Choroid plexus epithelial cell (primary cell): ENCODE data around the gene INSR.

ENCODE experiments used
- DNase-seq: peaks from one replicate; pipeline ENCODE4 v3.0.0-alpha.2; 2010; ENCODE audit warnings: low read depth
- H3K4me3 ChIP-seq: 2 replicates; pipeline ENCODE4 v1.5.1; 2011; ENCODE audit warnings: low read depth, mild to moderate bottlenecking, control low read depth, low read length, moderate library complexity
- TF ChIP-seq, protein P1 (sequence below): conservative IDR thresholded peaks from 2 replicates; pipeline ENCODE4 v1.5.1; 2011; ENCODE audit warnings: low read depth, mild to moderate bottlenecking, control low read depth, inconsistent platforms, low read length, moderate library complexity

Gene INSR

DNA sequence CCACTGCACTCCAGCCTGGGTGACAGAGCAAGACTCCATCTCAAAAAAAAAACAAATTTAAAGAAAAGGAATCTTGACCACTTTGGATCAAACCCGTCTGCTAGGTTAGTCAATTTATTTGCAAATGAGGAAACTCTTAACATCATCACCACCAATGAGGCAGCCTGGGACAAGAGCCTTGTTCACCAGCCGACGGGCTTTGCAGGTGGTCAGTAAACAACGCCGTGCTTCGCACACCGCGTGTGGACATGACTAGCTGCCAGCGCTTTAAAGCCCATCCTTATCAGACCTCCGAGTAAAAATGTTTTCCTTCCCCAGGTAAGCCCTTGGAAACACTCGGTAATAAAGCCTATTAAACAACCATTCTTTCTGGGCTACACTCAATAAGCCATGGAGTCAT, 41.9 kb downstream of the INSR start:
- TF ChIP-seq, protein P1, sequence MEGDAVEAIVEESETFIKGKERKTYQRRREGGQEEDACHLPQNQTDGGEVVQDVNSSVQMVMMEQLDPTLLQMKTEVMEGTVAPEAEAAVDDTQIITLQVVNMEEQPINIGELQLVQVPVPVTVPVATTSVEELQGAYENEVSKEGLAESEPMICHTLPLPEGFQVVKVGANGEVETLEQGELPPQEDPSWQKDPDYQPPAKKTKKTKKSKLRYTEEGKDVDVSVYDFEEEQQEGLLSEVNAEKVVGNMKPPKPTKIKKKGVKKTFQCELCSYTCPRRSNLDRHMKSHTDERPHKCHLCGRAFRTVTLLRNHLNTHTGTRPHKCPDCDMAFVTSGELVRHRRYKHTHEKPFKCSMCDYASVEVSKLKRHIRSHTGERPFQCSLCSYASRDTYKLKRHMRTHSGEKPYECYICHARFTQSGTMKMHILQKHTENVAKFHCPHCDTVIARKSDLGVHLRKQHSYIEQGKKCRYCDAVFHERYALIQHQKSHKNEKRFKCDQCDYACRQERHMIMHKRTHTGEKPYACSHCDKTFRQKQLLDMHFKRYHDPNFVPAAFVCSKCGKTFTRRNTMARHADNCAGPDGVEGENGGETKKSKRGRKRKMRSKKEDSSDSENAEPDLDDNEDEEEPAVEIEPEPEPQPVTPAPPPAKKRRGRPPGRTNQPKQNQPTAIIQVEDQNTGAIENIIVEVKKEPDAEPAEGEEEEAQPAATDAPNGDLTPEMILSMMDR, result no peak
- no peak for DNase-seq
- H3K4me3 ChIP-seq, result no peak overlapping the region

DNA sequence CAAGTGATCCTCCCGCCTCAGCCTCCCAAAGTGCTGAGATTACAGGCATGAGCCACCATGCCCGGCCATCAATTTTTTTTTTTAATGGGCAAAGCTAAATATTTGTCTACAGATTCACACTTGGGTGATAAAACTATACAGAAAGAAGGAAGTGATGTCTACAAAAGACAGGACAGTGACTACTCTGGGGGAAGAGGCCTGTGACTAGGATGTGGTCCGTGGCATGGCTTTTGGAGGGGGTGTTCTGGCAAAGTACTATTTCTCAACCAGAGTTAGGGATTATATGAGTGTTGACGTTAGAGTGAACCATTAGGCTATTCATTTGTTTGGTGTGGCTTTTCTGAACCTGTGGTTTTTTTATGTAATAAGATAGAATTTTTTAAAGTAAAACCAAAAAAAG, 42.7 kb downstream of the INSR start:
- TF ChIP-seq, protein P1, result no peak
- H3K4me3 ChIP-seq, result no peak overlapping the region
- DNase-seq, result no peak

DNA sequence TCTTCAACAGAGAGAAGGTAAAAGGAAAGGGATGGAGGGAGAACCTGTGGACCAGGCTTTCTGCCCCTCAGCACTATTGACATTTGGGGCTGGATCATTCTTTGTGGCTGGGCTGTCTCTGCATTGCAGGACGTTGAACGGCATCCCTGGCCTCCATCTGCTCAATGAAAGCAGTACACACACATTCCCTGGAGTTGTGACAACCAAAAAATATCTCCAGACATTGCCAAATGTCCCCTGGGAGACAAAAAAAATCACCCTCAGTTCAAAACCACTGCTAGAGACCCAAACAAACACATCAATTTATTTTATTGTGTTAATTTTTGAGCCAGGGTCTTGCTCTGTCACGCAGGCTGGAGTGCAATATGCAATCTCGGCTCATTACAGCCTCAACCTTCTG, 43.3 kb downstream of the INSR start:
- TF ChIP-seq, protein P1, result no peak
- DNase-seq, result no peak
- no peak overlapping the region for H3K4me3 ChIP-seq

DNA sequence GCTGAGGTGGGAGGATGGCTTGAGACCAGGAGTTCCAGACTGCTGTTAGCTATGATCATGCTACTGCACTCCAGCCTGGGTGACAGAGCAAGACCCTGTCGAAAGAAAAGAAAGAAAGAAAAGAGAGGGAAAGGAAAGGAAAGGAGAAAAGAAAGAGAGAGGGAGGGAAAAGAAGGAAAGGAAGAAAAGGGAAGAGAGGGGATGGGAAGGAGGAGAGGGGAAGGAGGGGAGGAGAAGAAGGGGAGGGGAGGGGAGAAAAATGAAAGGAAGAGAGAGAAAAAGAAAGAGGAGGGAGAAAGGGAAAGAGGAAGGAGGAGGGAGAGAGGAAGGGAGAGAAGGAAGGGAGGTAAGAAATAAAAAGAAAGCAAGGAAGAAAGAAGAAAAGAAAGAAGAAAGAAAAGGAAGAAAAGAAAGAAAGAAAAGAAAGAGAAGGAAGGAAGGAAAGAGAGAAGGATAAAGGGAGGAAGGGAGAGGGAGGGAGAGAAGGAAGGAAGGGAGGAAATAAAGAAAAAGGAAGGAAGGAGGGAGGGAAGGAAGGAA, 44.1 kb downstream of the INSR start:
- no peak for DNase-seq
- TF ChIP-seq, protein P1, result no peak
- no peak overlapping the region for H3K4me3 ChIP-seq

DNA sequence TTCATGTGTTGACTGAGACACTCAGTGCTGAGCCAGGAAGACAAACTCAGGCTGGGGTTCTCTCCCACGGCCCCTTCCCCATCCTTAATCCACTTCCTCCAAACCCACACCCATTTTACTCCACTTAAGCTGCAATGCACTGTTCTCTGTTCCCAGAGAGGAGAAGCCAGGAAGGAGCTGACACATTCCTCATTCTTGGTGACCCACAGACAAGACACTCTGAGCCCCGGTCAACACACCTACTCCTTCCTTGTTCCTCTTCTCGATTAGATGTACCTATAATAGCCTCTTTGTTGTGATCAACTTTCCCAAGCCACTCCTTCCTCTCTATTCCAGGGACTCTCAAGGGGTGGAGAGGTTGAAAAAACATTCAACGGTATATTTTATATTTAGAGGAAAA, 47.1 kb downstream of the INSR start:
- no peak overlapping the region for H3K4me3 ChIP-seq
- TF ChIP-seq, protein P1, result no peak
- no peak for DNase-seq

DNA sequence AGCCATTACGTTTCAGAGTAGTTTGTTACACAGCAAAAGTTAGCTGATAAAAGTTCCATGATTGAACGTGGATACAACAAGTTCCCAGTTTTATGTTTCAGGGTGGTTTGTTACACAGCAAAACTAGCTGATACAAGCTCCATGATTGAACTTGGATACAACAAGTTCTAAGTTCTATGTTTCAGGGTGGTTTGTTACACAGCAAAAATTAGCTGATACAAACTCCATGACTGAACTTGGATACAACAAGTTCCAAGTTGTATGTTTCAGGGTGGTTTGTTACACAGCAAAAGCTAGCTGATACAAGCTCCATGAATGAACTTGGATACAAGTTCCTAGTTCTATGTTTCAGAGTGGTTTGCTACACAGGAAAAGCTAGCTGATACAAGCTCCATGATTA, 47.6 kb downstream of the INSR start:
- no peak for DNase-seq
- TF ChIP-seq, protein P1, result no peak

DNA sequence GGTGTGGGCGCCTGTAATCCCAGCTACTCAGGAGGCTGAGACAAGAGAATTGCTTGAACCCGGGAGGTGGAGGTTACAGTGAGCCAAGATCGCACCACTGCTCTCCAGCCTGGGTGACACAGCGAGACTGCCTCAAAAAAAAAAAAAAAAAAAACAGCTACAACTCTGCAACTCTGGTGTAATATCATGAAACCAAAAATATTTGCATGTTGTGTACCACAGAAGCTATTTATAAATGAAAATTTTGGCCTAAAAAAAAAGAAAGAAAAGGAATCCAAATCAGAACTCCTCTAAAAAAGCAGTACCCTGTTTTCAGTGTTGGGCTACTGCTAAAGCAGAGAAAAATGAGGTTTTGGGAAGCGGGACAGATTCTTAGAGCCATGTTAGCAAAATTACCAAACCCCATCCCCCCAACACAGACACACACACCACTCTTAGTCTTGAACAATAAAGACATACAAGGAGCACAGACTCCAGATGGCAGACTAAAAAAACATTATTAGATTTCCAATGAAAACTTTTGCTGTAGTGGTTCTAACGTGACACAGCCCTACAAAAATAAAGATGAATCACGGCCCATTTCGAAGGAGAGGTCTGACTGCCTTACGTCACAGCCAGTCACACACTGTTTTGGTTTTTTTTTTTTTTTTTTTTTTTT, 51.5 kb downstream of the INSR start:
- no peak overlapping the region for H3K4me3 ChIP-seq
- DNase-seq, result peak; percentile 60
- TF ChIP-seq, protein P1, result no peak

More for the DNA sequence above, 47.6 kb downstream of the INSR start:
- H3K4me3 ChIP-seq, result no peak overlapping the region
